Endothelial cell of umbilical vein (primary cell): ENCODE data around the gene SDSL. TPM values are rescaled to one million over a fixed set of nuclear protein-coding genes. Genes with fewer than 3 reads are reported as not detected.

ENCODE experiments used
- BruUV-seq: library from RNA; stranded (reverse); fragments of 400-500 nt; replicated peaks from 2 replicates; lab custom pipeline; 2021; lab: Mats Ljungman, UMichigan
- CTCF ChIA-PET: fragments of 300-600, 350-600 bp; sonication (Branson Sonifier 250); formaldehyde crosslinking; loops from one replicate; lab custom pipeline; 2021; ENCODE audit warnings: antibody characterized with exemption, inconsistent platforms; lab: Charles Lee
- POLR2A ChIA-PET: fragments of 300-600, 350-600 bp; sonication (Branson Sonifier 250); formaldehyde crosslinking; loops from one replicate; lab custom pipeline; 2021; ENCODE audit warnings: antibody characterized with exemption, inconsistent platforms; lab: Charles Lee
- DNase-seq: peaks from one replicate; pipeline ENCODE4 v3.0.0-alpha.2; 2011; ENCODE audit warnings: low read depth, low spot score
- FAIRE-seq: peaks from 2 replicates; lab custom pipeline; 2011; peaks lifted over from hg19 to GRCh38; lab: Jason Lieb, UNC
- H2AFZ ChIP-seq: 2 replicates; pipeline ENCODE4 v1.6.0; 2012; ENCODE audit warnings: low read depth, low read length, control low read depth, inconsistent platforms
- H3K27ac ChIP-seq: 2 replicates; pipeline ENCODE4 v1.5.1; 2011; ENCODE audit warnings: low read depth, mild to moderate bottlenecking, control low read depth, low read length, moderate library complexity; ENCODE audit not compliant: insufficient read depth
- H3K27me3 ChIP-seq, 2 experiments: 2 replicates each; pipeline versions ENCODE4 v1.6.0 to v1.6.1; 2011; ENCODE audit warnings: low read length in 2 of 2, mixed read lengths in 1 of 2; ENCODE audit not compliant: control insufficient read depth in 2 of 2, insufficient read depth in 2 of 2
- H3K36me3 ChIP-seq, 2 experiments: 2 replicates in 1 of 2; 3 replicates in 1 of 2; pipeline ENCODE4 v1.5.1; 2011; ENCODE audit warnings: low read length in 2 of 2, mild to moderate bottlenecking in 1 of 2, moderate library complexity in 1 of 2; ENCODE audit not compliant: control insufficient read depth in 2 of 2, insufficient read depth in 2 of 2; ENCODE audit errors: extremely low read depth in 1 of 2
- H3K4me1 ChIP-seq: 3 replicates; pipeline ENCODE4 v1.5.1; 2011; ENCODE audit warnings: mild to moderate bottlenecking, low read length; ENCODE audit not compliant: control insufficient read depth, insufficient read depth; ENCODE audit errors: extremely low read depth
- H3K4me2 ChIP-seq: 2 replicates; pipeline ENCODE4 v1.6.1; 2011; ENCODE audit warnings: low read length, control low read depth, mixed read lengths; ENCODE audit not compliant: insufficient read depth
- H3K4me3 ChIP-seq, 3 experiments: fragments of 200-600 bp in 1 of 3; sonication (generic), shearing (Covaris generic) in 1 of 3; replicated peaks in 1 of 3; 2 replicates each; pipeline ENCODE4 v1.5.1; 2011 to 2016; ENCODE audit warnings: control low read depth in 3 of 3, low read length in 3 of 3, mild to moderate bottlenecking in 2 of 3, inconsistent platforms in 1 of 3, low read depth in 1 of 3, moderate library complexity in 1 of 3; ENCODE audit not compliant: insufficient read depth in 1 of 3
- H3K79me2 ChIP-seq: 2 replicates; pipeline ENCODE4 v1.6.0; 2012; ENCODE audit warnings: low read length, inconsistent platforms; ENCODE audit not compliant: control insufficient read depth, insufficient read depth
- H3K9ac ChIP-seq: replicated peaks from 2 replicates; pipeline ENCODE3; 2011; ENCODE audit warnings: low read length, control low read depth; ENCODE audit not compliant: insufficient read depth; ENCODE audit errors: extremely low read depth
- H3K9me1 ChIP-seq: replicated peaks from 3 replicates; pipeline ENCODE4 v1.6.0; 2011; ENCODE audit warnings: mild to moderate bottlenecking, low read length; ENCODE audit not compliant: control insufficient read depth, insufficient read depth; ENCODE audit errors: extremely low read depth
- H3K9me3 ChIP-seq: replicated peaks from 2 replicates; pipeline ENCODE4 v1.5.1; 2012; ENCODE audit warnings: low read length, inconsistent platforms; ENCODE audit not compliant: control insufficient read depth, insufficient read depth
- H4K20me1 ChIP-seq: replicated peaks from 2 replicates; pipeline ENCODE3; 2011; ENCODE audit warnings: mild to moderate bottlenecking, low read length; ENCODE audit not compliant: control insufficient read depth, insufficient read depth; ENCODE audit errors: extremely low read depth
- CTCF ChIP-seq, 2 donors: IDR thresholded peaks; 1 replicate in 1 of 2; 2 replicates in 1 of 2; pipeline ENCODE4 v1.5.1; 2011; ENCODE audit warnings: low read length in 2 of 2, mild to moderate bottlenecking in 2 of 2, moderate library complexity in 2 of 2, control low read depth in 1 of 2, inconsistent platforms in 1 of 2, low read depth in 1 of 2; ENCODE audit not compliant: insufficient read depth in 1 of 2; ENCODE audit errors: extremely low read depth in 1 of 2
- EZH2 ChIP-seq: IDR thresholded peaks from 2 replicates; pipeline ENCODE4 v1.6.1; 2012; ENCODE audit warnings: borderline replicate concordance, low read depth, mild to moderate bottlenecking, moderate library complexity, low read length, inconsistent platforms; ENCODE audit not compliant: severe bottlenecking
- FOS ChIP-seq: IDR thresholded peaks from 2 replicates; pipeline ENCODE4 v1.6.1; 2011; ENCODE audit warnings: mild to moderate bottlenecking, low read length, moderate library complexity, borderline replicate concordance; ENCODE audit not compliant: insufficient read depth
- GATA2 ChIP-seq: IDR thresholded peaks from 2 replicates; pipeline ENCODE4 v1.7.0; 2011; ENCODE audit warnings: low read depth, mild to moderate bottlenecking, moderate library complexity, mixed read lengths, low read length; ENCODE audit not compliant: insufficient read length, insufficient read depth
- JUN ChIP-seq: IDR thresholded peaks from 2 replicates; pipeline ENCODE4 v1.6.1; 2011; ENCODE audit warnings: borderline replicate concordance, low read depth; ENCODE audit not compliant: insufficient read length, insufficient read depth
- MAX ChIP-seq: IDR thresholded peaks from 2 replicates; pipeline ENCODE4 v1.6.1; 2011; ENCODE audit not compliant: insufficient read depth, insufficient read length
- MYC ChIP-seq: IDR thresholded peaks from one replicate; pipeline ENCODE4 v1.6.1; 2011; ENCODE audit warnings: mild to moderate bottlenecking, low read depth, low read length
- POLR2A ChIP-seq: IDR thresholded peaks from 2 replicates; pipeline ENCODE4 v1.6.1; 2012; ENCODE audit warnings: low read depth, mild to moderate bottlenecking, control low read depth, low read length
- POLR2AphosphoS5 ChIP-seq: IDR thresholded peaks from 2 replicates; pipeline ENCODE4 v1.6.1; 2012; ENCODE audit warnings: low read depth, mild to moderate bottlenecking, control low read depth, low read length, moderate library complexity; ENCODE audit not compliant: insufficient read depth
- dilution Hi-C: fragments of 300-500 bp; cut with MboI; formaldehyde crosslinking; loops from one replicate; pipeline ENCODE4 v1.15.0; 2019; ENCODE audit warnings: low sequenced_read_pairs; ENCODE audit not compliant: extremely low pct_ligation_motif_present
- intact Hi-C: fragments of 100-400 bp; cut with micrococcal nuclease; formaldehyde crosslinking; loops from one replicate; pipeline ENCODE4 v1.10.0; 2022
- polyA plus RNA-seq, 4 experiments: library from polyadenylated mRNA; depleted of rRNA in 3 of 4; stranded (reverse) in 3 of 4; unstranded in 1 of 4; fragments of >200 nt; gene quantifications; 2 replicates each; pipeline versions ENCODE4 v1.2.1 to v1.2.3, GENCODE V29; 2011 to 2012; ENCODE audit warnings: missing spikeins in 1 of 4
- total RNA-seq: library from RNA; stranded (reverse); gene quantifications from 2 replicates; pipeline ENCODE4 v1.2.3, GENCODE V29; 2021

The SDSL gene
- total and polyA plus RNA-seq, 2 donors (not counting 3 experiments of a cell fraction or from before 2014, with no cell fraction given) = 5.7 to 16.9 TPM

- Histone ChIP-seq H3K9me1 (no peaks in the 10 kb centered on the region), H3K4me2 (no peak overlapping the region), H2AFZ (no peak overlapping the region), H3K4me3 (no peak overlapping the region), H3K27ac (no peak overlapping the region), H3K9ac (no peak overlapping the region), H3K4me1 (no peaks in the 10 kb centered on the region), H3K27me3 (peaks cover 0 to 3% of the 10 kb centered on the region in 2 experiments), H3K79me2 (no peaks in the 10 kb centered on the region), H3K9me3 (no peaks in the 10 kb centered on the region), H3K36me3 (no peaks in the 10 kb centered on the region), H4K20me1 (no peaks in the 10 kb centered on the region)
- POLR2A ChIA-PET = no interaction called here
- no peak for FAIRE-seq
- intact Hi-C loops (no loop called here), dilution Hi-C loops (no loop called here)
- no peak for DNase-seq
- TF ChIP-seq CTCF (IDR thresholded peaks at IDR 0.05; ENCODE audit: extremely low read depth in 1 of 2, insufficient read depth in 1 of 2, low read depth in 1 of 2, low read length in 2 of 2) = no peak
- TF ChIP-seq POLR2A = no peak
- no peak for TF ChIP-seq EZH2
- TF ChIP-seq FOS = no peak
- no peak for TF ChIP-seq JUN
- no peak for TF ChIP-seq MAX
- no peak for TF ChIP-seq POLR2AphosphoS5
- TF ChIP-seq GATA2 = no peak
- TF ChIP-seq MYC = no peak
- BruUV-seq = no TSS peak
- CTCF ChIA-PET = interaction anchor here (1.2 kb wide), 1 partner anchor 25 kb away, joined by 5 read pairs; no protein-coding TSS in a partner anchor
These were observed 21.8 kb upstream of the SDSL start for GRCh38 chr12:113400362-113400761.
